ENCODE measurements around the gene UBL4B. TPM values are rescaled to one million over a fixed set of nuclear protein-coding genes. Genes with fewer than 3 reads are reported as not detected.

The UBL4B gene
- not detected for total RNA-seq
- polyA plus RNA-seq = not detected

GRCh38 chr1:110112143-110112542 is at the start of gene UBL4B:
Gene UBL4B (plus strand): TSS chr1:110112443. CDS start chr1:110112535, 92 bp downstream.
- no peaks in the 10 kb centered on the region for H3K27me3 ChIP-seq
- no peaks in the 10 kb centered on the region for H3K9me3 ChIP-seq
- FAIRE-seq (no peak), DNase-seq (no peak), ATAC-seq (no peak)
- H3K4me1 ChIP-seq = no peaks in the 10 kb centered on the region
- H3K27ac ChIP-seq = no peak within 1 kb of the TSS
- no peaks in the 10 kb centered on the region for H3K36me3 ChIP-seq
- 72 to 78% methylated on average over 5 of the region's 5 CpGs for whole genome bisulfite sequencing, 2 donors
- no peak within 1 kb of the TSS for H3K4me3 ChIP-seq
- TF ChIP-seq CTCF (IDR thresholded peaks at IDR 0.05) = no peak
- intact Hi-C loops (cut with DNase I) = no loop called here

- Histone ChIP-seq H3K27ac (no peak overlapping the region), H3K27me3 (peaks cover 0 to 2% (median 0%) of the 10 kb centered on the region in 4 donors), H3K36me3 (peaks cover 0 to 5% (median under 1%) of the 10 kb centered on the region in 3 donors), H3K4me3 (no peak overlapping the region), H3K4me1 (no peaks in the 10 kb centered on the region), H3K9me3 (no peaks in the 10 kb centered on the region)
- WGBS, 2 donors = 65 to 82% methylated on average over 2 of the region's 2 CpGs
- intact Hi-C loops (cut with DNase I) = no loop called here
- no peak for ATAC-seq
- FAIRE-seq = no peak
- no peak for TF ChIP-seq CTCF (IDR thresholded peaks at IDR 0.05)
- no peak for DNase-seq
These were observed 49.6 kb upstream of the UBL4B start for GRCh38 chr1:110062612-110063011.

GRCh38 chr1:110063781-110064180 is 48.5 kb upstream of the UBL4B start:
- DNase-seq (no peak), FAIRE-seq (no peak), ATAC-seq (no peak)
- Histone ChIP-seq H3K9me3 (no peaks in the 10 kb centered on the region), H3K36me3 (no peaks in the 10 kb centered on the region), H3K4me1 (no peaks in the 10 kb centered on the region), H3K4me3 (no peak overlapping the region), H3K27ac (no peak overlapping the region), H3K27me3 (peaks cover 2 to 13% (median 10%) of the 10 kb centered on the region in 4 donors)
- intact Hi-C loops (cut with DNase I) = no loop called here
- WGBS, 2 donors = 60 to 66% methylated on average over 4 of the region's 4 CpGs
- no peak for TF ChIP-seq CTCF (IDR thresholded peaks at IDR 0.05)

- FAIRE-seq (no peak), DNase-seq (no peak), ATAC-seq (no peak)
- no peak overlapping the region for H3K27ac ChIP-seq
- H3K4me1 ChIP-seq = no peaks in the 10 kb centered on the region
- intact Hi-C loops (cut with DNase I) = no loop called here
- no peak for TF ChIP-seq CTCF (IDR thresholded peaks at IDR 0.05)
- H3K27me3 ChIP-seq = peaks cover 9 to 22% (median 16%) of the 10 kb centered on the region in 4 donors
- no peaks in the 10 kb centered on the region for H3K9me3 ChIP-seq
- WGBS, 2 donors = 80 to 87% methylated on average over 16 to 18 of the region's 18 CpGs
- H3K36me3 ChIP-seq = no peaks in the 10 kb centered on the region
- H3K4me3 ChIP-seq = no peak overlapping the region
These were observed 47.5 kb upstream of the UBL4B start for GRCh38 chr1:110064576-110065337.

GRCh38 chr1:110065841-110066240 is 46.4 kb upstream of the UBL4B start:
- Histone ChIP-seq H3K27ac (no peak overlapping the region), H3K9me3 (no peaks in the 10 kb centered on the region), H3K36me3 (no peaks in the 10 kb centered on the region), H3K27me3 (peaks cover 9 to 29% (median 16%) of the 10 kb centered on the region in 4 donors), H3K4me1 (no peaks in the 10 kb centered on the region), H3K4me3 (no peak overlapping the region)
- intact Hi-C loops (cut with DNase I) = no loop called here
- DNase-seq (no peak), FAIRE-seq (no peak), ATAC-seq (no peak)
- TF ChIP-seq CTCF (IDR thresholded peaks at IDR 0.05) = no peak
- WGBS, 2 donors = 93 to 96% methylated on average over 5 of the region's 5 CpGs

Data from pancreas (tissue), 10 donors.